Stimulated activated memory B cell treated with anti-CD40 and anti-IgM and Interleukin-4, amounts not matched to agents 10 μg/mL and 1 μg/mL and 100 μg/mL, for 72 hours (primary cell): ENCODE results near the gene USP5.

ENCODE experiments used
- ATAC-seq: fragments of 150-1000 bp; cut with Tn5 transposase; 2 replicates; pipeline ENCODE4 v1.10.0; 2021
- H3K27ac Mint-ChIP-seq: one replicate; pipeline ENCODE4 v1.8.0; 2022; ENCODE audit warnings: mild to moderate bottlenecking, mixed read lengths
- H3K27me3 Mint-ChIP-seq: one replicate; pipeline ENCODE4 v1.8.0; 2022; ENCODE audit warnings: mixed read lengths
- H3K36me3 Mint-ChIP-seq: one replicate; pipeline ENCODE4 v1.8.0; 2022; ENCODE audit warnings: mixed read lengths
- H3K4me1 Mint-ChIP-seq: one replicate; pipeline ENCODE4 v1.8.0; 2022; ENCODE audit warnings: mixed read lengths
- H3K4me3 Mint-ChIP-seq: one replicate; pipeline ENCODE4 v1.8.0; 2022; ENCODE audit warnings: mild to moderate bottlenecking, moderate library complexity, mixed read lengths
- H3K9me3 Mint-ChIP-seq: one replicate; pipeline ENCODE4 v1.8.0; 2022; ENCODE audit warnings: mixed read lengths

The USP5 gene

GRCh38 chr12:6846316-6846869 lies 5.6 kb upstream of the USP5 start:
- H3K36me3 Mint-ChIP-seq: no peaks in the 10 kb centered on the region
- H3K4me3 Mint-ChIP-seq: no peak overlapping the region
- peaks cover 44% of the 10 kb centered on the region for H3K4me1 Mint-ChIP-seq
- H3K27me3 Mint-ChIP-seq: no peaks in the 10 kb centered on the region
- no peak for ATAC-seq
- H3K27ac Mint-ChIP-seq: no peak overlapping the region
- H3K9me3 Mint-ChIP-seq: no peaks in the 10 kb centered on the region

GRCh38 chr12:6847676-6848075 lies 4.3 kb upstream of the USP5 start:
- Mint-ChIP-seq H3K36me3 (no peaks in the 10 kb centered on the region), H3K27me3 (no peaks in the 10 kb centered on the region), H3K4me3 (no peak overlapping the region), H3K27ac (no peak overlapping the region), H3K9me3 (no peaks in the 10 kb centered on the region), H3K4me1 (peaks cover 44% of the 10 kb centered on the region)
- no peak for ATAC-seq

GRCh38 chr12:6849427-6849826 lies 2.5 kb upstream of the USP5 start:
- no peak overlapping the region for H3K27ac Mint-ChIP-seq
- ATAC-seq: no peak
- no peaks in the 10 kb centered on the region for H3K27me3 Mint-ChIP-seq
- H3K4me1 Mint-ChIP-seq: peaks cover 57% of the 10 kb centered on the region
- peaks cover 6% of the 10 kb centered on the region for H3K36me3 Mint-ChIP-seq
- peak overlapping the region; percentile 14 for H3K4me3 Mint-ChIP-seq
- no peaks in the 10 kb centered on the region for H3K9me3 Mint-ChIP-seq

GRCh38 chr12:6849976-6850560 lies 1.9 kb upstream of the USP5 start:
- ATAC-seq: no peak
- peaks cover 57% of the 10 kb centered on the region for H3K4me1 Mint-ChIP-seq
- peaks cover 6% of the 10 kb centered on the region for H3K36me3 Mint-ChIP-seq
- no peaks in the 10 kb centered on the region for H3K27me3 Mint-ChIP-seq
- H3K27ac Mint-ChIP-seq: no peak overlapping the region
- peak overlapping the region; percentile 55 for H3K4me3 Mint-ChIP-seq
- H3K9me3 Mint-ChIP-seq: no peaks in the 10 kb centered on the region

- H3K4me1 Mint-ChIP-seq: peaks cover 57% of the 10 kb centered on the region
- no peak overlapping the region for H3K27ac Mint-ChIP-seq
- H3K9me3 Mint-ChIP-seq: no peaks in the 10 kb centered on the region
- H3K36me3 Mint-ChIP-seq: peaks cover 9% of the 10 kb centered on the region
- peak overlapping the region; percentile 55 for H3K4me3 Mint-ChIP-seq
- H3K27me3 Mint-ChIP-seq: no peaks in the 10 kb centered on the region
- no peak for ATAC-seq
Measured at GRCh38 chr12:6850796-6851152, 1.2 kb upstream of the USP5 start.

GRCh38 chr12:6851153-6851920 lies 613 bp upstream of the USP5 start, which contains the start of gene CDCA3:
CDCA3 (minus strand) TSS chr12:6851286; CDS start chr12:6850952, 334 bp downstream.
- Mint-ChIP-seq H3K27ac (peak within 1 kb of the TSS; percentile 82), H3K9me3 (no peaks in the 10 kb centered on the region), H3K4me3 (peak within 1 kb of the TSS; percentile 84), H3K36me3 (peaks cover 15% of the 10 kb centered on the region), H3K4me1 (peaks cover 57% of the 10 kb centered on the region), H3K27me3 (no peaks in the 10 kb centered on the region)
- ATAC-seq: peak; percentile 79

- Mint-ChIP-seq H3K36me3 (peaks cover 29% of the 10 kb centered on the region), H3K9me3 (no peaks in the 10 kb centered on the region), H3K4me1 (peaks cover 51% of the 10 kb centered on the region), H3K27me3 (no peaks in the 10 kb centered on the region), H3K27ac (peak overlapping the region; percentile 82), H3K4me3 (peak overlapping the region; percentile 84)
- no peak for ATAC-seq
Measured at GRCh38 chr12:6852651-6853354, 853 bp downstream of the USP5 start.

GRCh38 chr12:6853626-6854025 lies 1.7 kb downstream of the USP5 start:
- Mint-ChIP-seq H3K4me1 (peaks cover 43% of the 10 kb centered on the region), H3K36me3 (peaks cover 38% of the 10 kb centered on the region), H3K27me3 (no peaks in the 10 kb centered on the region), H3K4me3 (peak overlapping the region; percentile 84), H3K27ac (peak overlapping the region; percentile 82), H3K9me3 (no peaks in the 10 kb centered on the region)
- ATAC-seq: no peak

- Mint-ChIP-seq H3K27ac (no peak overlapping the region), H3K27me3 (no peaks in the 10 kb centered on the region), H3K9me3 (no peaks in the 10 kb centered on the region), H3K36me3 (peaks cover 42% of the 10 kb centered on the region), H3K4me1 (peaks cover 39% of the 10 kb centered on the region), H3K4me3 (no peak overlapping the region)
- ATAC-seq: no peak
Measured at GRCh38 chr12:6854036-6854435, 2.1 kb downstream of the USP5 start.

- Mint-ChIP-seq H3K36me3 (peaks cover 55% of the 10 kb centered on the region), H3K4me1 (peaks cover 26% of the 10 kb centered on the region), H3K4me3 (no peak overlapping the region), H3K9me3 (no peaks in the 10 kb centered on the region), H3K27ac (no peak overlapping the region), H3K27me3 (no peaks in the 10 kb centered on the region)
- no peak for ATAC-seq
Measured at GRCh38 chr12:6855322-6855721, 3.4 kb downstream of the USP5 start.

- no peaks in the 10 kb centered on the region for H3K27me3 Mint-ChIP-seq
- H3K36me3 Mint-ChIP-seq: peaks cover 81% of the 10 kb centered on the region
- no peak overlapping the region for H3K27ac Mint-ChIP-seq
- no peak for ATAC-seq
- H3K4me3 Mint-ChIP-seq: no peak overlapping the region
- H3K9me3 Mint-ChIP-seq: no peaks in the 10 kb centered on the region
- peaks cover 6% of the 10 kb centered on the region for H3K4me1 Mint-ChIP-seq
Measured at GRCh38 chr12:6858799-6859198, 6.8 kb downstream of the USP5 start.

GRCh38 chr12:6860116-6860515 lies 8.2 kb downstream of the USP5 start:
- Mint-ChIP-seq H3K27me3 (no peaks in the 10 kb centered on the region), H3K4me1 (no peaks in the 10 kb centered on the region), H3K4me3 (no peak overlapping the region), H3K36me3 (peaks cover 84% of the 10 kb centered on the region), H3K27ac (no peak overlapping the region), H3K9me3 (no peaks in the 10 kb centered on the region)
- no peak for ATAC-seq

GRCh38 chr12:6860942-6861341 lies 9.0 kb downstream of the USP5 start:
- Mint-ChIP-seq H3K4me1 (no peaks in the 10 kb centered on the region), H3K27me3 (no peaks in the 10 kb centered on the region), H3K9me3 (no peaks in the 10 kb centered on the region), H3K27ac (no peak overlapping the region), H3K4me3 (no peak overlapping the region), H3K36me3 (peaks cover 88% of the 10 kb centered on the region)
- ATAC-seq: no peak

GRCh38 chr12:6861391-6861790 lies 9.4 kb downstream of the USP5 start:
- H3K4me3 Mint-ChIP-seq: no peak overlapping the region
- peaks cover 88% of the 10 kb centered on the region for H3K36me3 Mint-ChIP-seq
- no peaks in the 10 kb centered on the region for H3K27me3 Mint-ChIP-seq
- no peak overlapping the region for H3K27ac Mint-ChIP-seq
- no peak for ATAC-seq
- H3K9me3 Mint-ChIP-seq: no peaks in the 10 kb centered on the region
- peaks cover 2% of the 10 kb centered on the region for H3K4me1 Mint-ChIP-seq

- ATAC-seq: no peak
- Mint-ChIP-seq H3K4me3 (no peak overlapping the region), H3K27ac (no peak overlapping the region), H3K27me3 (no peaks in the 10 kb centered on the region), H3K9me3 (no peaks in the 10 kb centered on the region), H3K4me1 (peaks cover 10% of the 10 kb centered on the region), H3K36me3 (peaks cover 74% of the 10 kb centered on the region)
Measured at GRCh38 chr12:6863033-6863432, 11.1 kb downstream of the USP5 start.
